WTC11 (cell line): Measurements from ENCODE around the gene ZNF521. TPM values are rescaled to one million over a fixed set of nuclear protein-coding genes. Genes with fewer than 3 reads are reported as not detected.

Source experiments
- ATAC-seq: fragments of 200-7000 bp; cut with Tn5 transposase; 2 replicates; pipeline ENCODE4 v1.10.0; 2021; ENCODE audit warnings: mild to moderate bottlenecking, moderate library complexity
- CTCF ChIA-PET: fragments of 300-600 bp; sonication (Branson Sonifier 250); formaldehyde crosslinking; loops from one replicate; lab custom pipeline; 2021; ENCODE audit warnings: antibody characterized with exemption; lab: Charles Lee
- POLR2A ChIA-PET: fragments of 350-600 bp; sonication (Branson Sonifier 250); formaldehyde crosslinking; loops from one replicate; lab custom pipeline; 2021; ENCODE audit warnings: antibody characterized with exemption; lab: Charles Lee
- DNase-seq: peaks from one replicate; pipeline ENCODE4 v3.0.0; 2021; ENCODE audit warnings: low spot score
- H3K27ac Mint-ChIP-seq: 2 replicates; pipeline ENCODE4 v1.8.0; 2021; ENCODE audit warnings: mixed read lengths
- H3K27me3 Mint-ChIP-seq: 2 replicates; pipeline ENCODE4 v1.8.0; 2021; ENCODE audit warnings: low read depth, mild to moderate bottlenecking, moderate library complexity, mixed read lengths
- H3K36me3 Mint-ChIP-seq: 2 replicates; pipeline ENCODE4 v1.8.0; 2021; ENCODE audit warnings: mixed read lengths
- H3K4me1 Mint-ChIP-seq: 2 replicates; pipeline ENCODE4 v1.8.0; 2022; ENCODE audit warnings: mixed read lengths
- H3K4me3 Mint-ChIP-seq: 2 replicates; pipeline ENCODE4 v1.8.0; 2021; ENCODE audit warnings: mild to moderate bottlenecking, moderate library complexity, mixed read lengths
- H3K9me3 Mint-ChIP-seq: 2 replicates; pipeline ENCODE4 v1.8.0; 2021; ENCODE audit warnings: mixed read lengths
- CREM ChIP-seq: sonication (generic); formaldehyde crosslinking; IDR thresholded peaks from 2 replicates; pipeline ENCODE4 v1.8.1; 2022; ENCODE audit warnings: mild to moderate bottlenecking, missing genetic modification reagents, moderate library complexity
- ETV6 ChIP-seq: sonication (generic); formaldehyde crosslinking; IDR thresholded peaks from 2 replicates; pipeline ENCODE4 v1.8.1; 2022; ENCODE audit warnings: mild to moderate bottlenecking, missing genetic modification reagents
- FOXJ3 ChIP-seq: sonication (generic); formaldehyde crosslinking; IDR thresholded peaks from 2 replicates; pipeline ENCODE4 v1.9.0; 2021; ENCODE audit warnings: missing genetic modification reagents, mild to moderate bottlenecking, borderline replicate concordance
- FOXP1 ChIP-seq: sonication (generic); formaldehyde crosslinking; IDR thresholded peaks from 2 replicates; pipeline ENCODE4 v1.8.0; 2022; ENCODE audit warnings: missing genetic modification reagents, mild to moderate bottlenecking, moderate library complexity, borderline replicate concordance
- GTF2I ChIP-seq: fragments of 250-450 bp; sonication (Bioruptor Pico); conservative IDR thresholded peaks from 2 replicates; pipeline ENCODE4 v1.4.0; 2021; ENCODE audit warnings: mild to moderate bottlenecking
- IRF2 ChIP-seq: sonication (generic); formaldehyde crosslinking; IDR thresholded peaks from 2 replicates; pipeline ENCODE4 v1.8.0; 2022; ENCODE audit warnings: low read depth, missing genetic modification reagents, borderline replicate concordance
- JUN ChIP-seq: sonication (generic); formaldehyde crosslinking; IDR thresholded peaks from 2 replicates; pipeline ENCODE4 v1.8.0; 2023; ENCODE audit warnings: mild to moderate bottlenecking, missing genetic modification reagents
- NFATC4 ChIP-seq: fragments of 250-450 bp; sonication (Bioruptor Pico); IDR thresholded peaks from 2 replicates; pipeline ENCODE4 v1.9.0; 2021; ENCODE audit warnings: mild to moderate bottlenecking
- NFYB ChIP-seq: sonication (generic); formaldehyde crosslinking; conservative IDR thresholded peaks from 2 replicates; pipeline ENCODE4 v1.8.0; 2022; ENCODE audit warnings: low read depth, missing genetic modification reagents
- RELA ChIP-seq: sonication (generic); formaldehyde crosslinking; IDR thresholded peaks from 2 replicates; pipeline ENCODE4 v1.8.1; 2022; ENCODE audit warnings: missing genetic modification reagents, mild to moderate bottlenecking, borderline replicate concordance
- RORB ChIP-seq: fragments of 250-450 bp; sonication (Bioruptor Pico); IDR thresholded peaks from 2 replicates; pipeline ENCODE4 v1.9.0; 2021; ENCODE audit warnings: mild to moderate bottlenecking
- SP1 ChIP-seq: sonication (generic); formaldehyde crosslinking; conservative IDR thresholded peaks from 2 replicates; pipeline ENCODE4 v1.8.1; 2022; ENCODE audit warnings: missing genetic modification reagents
- TCF7 ChIP-seq: sonication (generic); formaldehyde crosslinking; IDR thresholded peaks from 2 replicates; pipeline ENCODE4 v1.8.0; 2022; ENCODE audit warnings: mild to moderate bottlenecking, low read depth, missing genetic modification reagents, moderate library complexity
- ZNF121 ChIP-seq: sonication (generic); formaldehyde crosslinking; IDR thresholded peaks from 2 replicates; pipeline ENCODE4 v1.8.0; 2023; ENCODE audit warnings: missing genetic modification reagents
- ZNF232 ChIP-seq: sonication (generic); formaldehyde crosslinking; IDR thresholded peaks from 2 replicates; pipeline ENCODE4 v1.8.0; 2022; ENCODE audit warnings: mild to moderate bottlenecking, missing genetic modification reagents
- ZNF317 ChIP-seq: sonication (generic); formaldehyde crosslinking; IDR thresholded peaks from 2 replicates; pipeline ENCODE4 v1.8.1; 2023; ENCODE audit warnings: low read depth, mild to moderate bottlenecking, moderate library complexity, missing genetic modification reagents, borderline replicate concordance
- ZNF416 ChIP-seq: fragments of 250-450 bp; sonication (Bioruptor Pico); IDR thresholded peaks from 2 replicates; pipeline ENCODE4 v1.9.0; 2021; ENCODE audit warnings: mild to moderate bottlenecking, inconsistent platforms
- total RNA-seq: library from RNA; stranded (reverse); gene quantifications from 3 replicates; pipeline ENCODE4 v1.2.3, GENCODE V29; 2021
- TF ChIP-seq, protein P1 (sequence below): sonication (generic); formaldehyde crosslinking; IDR thresholded peaks from 2 replicates; pipeline ENCODE4 v1.8.0; 2022; ENCODE audit warnings: mild to moderate bottlenecking, missing genetic modification reagents
- TF ChIP-seq, protein P2 (sequence below): sonication (generic); formaldehyde crosslinking; IDR thresholded peaks from 2 replicates; pipeline ENCODE4 v1.8.0; 2022; ENCODE audit warnings: missing genetic modification reagents
- TF ChIP-seq, protein P3 (sequence below): sonication (generic); formaldehyde crosslinking; IDR thresholded peaks from 2 replicates; pipeline ENCODE4 v1.8.1; 2023; ENCODE audit warnings: mild to moderate bottlenecking, missing genetic modification reagents, moderate library complexity
- TF ChIP-seq, protein P4 (sequence below): sonication (generic); formaldehyde crosslinking; IDR thresholded peaks from 2 replicates; pipeline ENCODE4 v1.8.1; 2023; ENCODE audit warnings: mild to moderate bottlenecking, moderate library complexity, missing genetic modification reagents
- TF ChIP-seq, protein P5 (sequence below): sonication (generic); formaldehyde crosslinking; IDR thresholded peaks from 2 replicates; pipeline ENCODE4 v1.8.0; 2022; ENCODE audit warnings: mild to moderate bottlenecking, missing genetic modification reagents
- TF ChIP-seq, protein P6 (sequence below): sonication (generic); formaldehyde crosslinking; IDR thresholded peaks from 2 replicates; pipeline ENCODE4 v1.8.0; 2023; ENCODE audit warnings: mild to moderate bottlenecking, missing genetic modification reagents

Gene ZNF521
- total RNA-seq, 1 experiment from 2014 or later, result 15.3 TPM

DNA sequence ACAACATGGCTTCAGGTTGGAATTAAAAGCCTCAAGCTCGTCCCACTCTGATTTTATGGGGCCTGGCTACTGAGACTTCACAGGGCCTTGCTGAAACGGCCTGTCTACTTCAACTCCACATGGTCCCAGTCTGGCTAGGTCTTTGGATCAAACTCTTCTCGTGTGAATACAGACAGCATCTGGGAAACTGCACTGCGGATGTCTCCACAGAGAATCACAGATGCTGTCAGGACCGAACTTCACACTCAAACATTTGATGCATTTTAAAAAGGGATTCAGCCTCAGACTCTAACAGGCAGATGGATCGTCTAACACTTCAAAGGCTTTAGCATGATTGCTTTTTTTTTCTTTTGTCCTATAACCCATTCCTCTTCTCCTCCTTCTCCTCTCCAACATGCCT, 198.5 kb downstream of the ZNF521 start:
- DNase-seq (no peak), ATAC-seq (no peak)
- Mint-ChIP-seq H3K27me3 (no peaks in the 10 kb centered on the region), H3K9me3 (peaks cover 22% of the 10 kb centered on the region), H3K27ac (no peak overlapping the region), H3K4me1 (no peaks in the 10 kb centered on the region), H3K4me3 (no peak overlapping the region), H3K36me3 (peaks cover 17% of the 10 kb centered on the region)
- CTCF ChIA-PET, result no interaction called here
- TF ChIP-seq, protein P1, sequence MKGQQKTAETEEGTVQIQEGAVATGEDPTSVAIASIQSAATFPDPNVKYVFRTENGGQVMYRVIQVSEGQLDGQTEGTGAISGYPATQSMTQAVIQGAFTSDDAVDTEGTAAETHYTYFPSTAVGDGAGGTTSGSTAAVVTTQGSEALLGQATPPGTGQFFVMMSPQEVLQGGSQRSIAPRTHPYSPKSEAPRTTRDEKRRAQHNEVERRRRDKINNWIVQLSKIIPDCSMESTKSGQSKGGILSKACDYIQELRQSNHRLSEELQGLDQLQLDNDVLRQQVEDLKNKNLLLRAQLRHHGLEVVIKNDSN (CRISPR knock-in tag), result no peak
- no peak for TF ChIP-seq IRF2 (CRISPR knock-in tag)
- TF ChIP-seq NFATC4 (CRISPR knock-in tag), result no peak
- TF ChIP-seq, protein P2, sequence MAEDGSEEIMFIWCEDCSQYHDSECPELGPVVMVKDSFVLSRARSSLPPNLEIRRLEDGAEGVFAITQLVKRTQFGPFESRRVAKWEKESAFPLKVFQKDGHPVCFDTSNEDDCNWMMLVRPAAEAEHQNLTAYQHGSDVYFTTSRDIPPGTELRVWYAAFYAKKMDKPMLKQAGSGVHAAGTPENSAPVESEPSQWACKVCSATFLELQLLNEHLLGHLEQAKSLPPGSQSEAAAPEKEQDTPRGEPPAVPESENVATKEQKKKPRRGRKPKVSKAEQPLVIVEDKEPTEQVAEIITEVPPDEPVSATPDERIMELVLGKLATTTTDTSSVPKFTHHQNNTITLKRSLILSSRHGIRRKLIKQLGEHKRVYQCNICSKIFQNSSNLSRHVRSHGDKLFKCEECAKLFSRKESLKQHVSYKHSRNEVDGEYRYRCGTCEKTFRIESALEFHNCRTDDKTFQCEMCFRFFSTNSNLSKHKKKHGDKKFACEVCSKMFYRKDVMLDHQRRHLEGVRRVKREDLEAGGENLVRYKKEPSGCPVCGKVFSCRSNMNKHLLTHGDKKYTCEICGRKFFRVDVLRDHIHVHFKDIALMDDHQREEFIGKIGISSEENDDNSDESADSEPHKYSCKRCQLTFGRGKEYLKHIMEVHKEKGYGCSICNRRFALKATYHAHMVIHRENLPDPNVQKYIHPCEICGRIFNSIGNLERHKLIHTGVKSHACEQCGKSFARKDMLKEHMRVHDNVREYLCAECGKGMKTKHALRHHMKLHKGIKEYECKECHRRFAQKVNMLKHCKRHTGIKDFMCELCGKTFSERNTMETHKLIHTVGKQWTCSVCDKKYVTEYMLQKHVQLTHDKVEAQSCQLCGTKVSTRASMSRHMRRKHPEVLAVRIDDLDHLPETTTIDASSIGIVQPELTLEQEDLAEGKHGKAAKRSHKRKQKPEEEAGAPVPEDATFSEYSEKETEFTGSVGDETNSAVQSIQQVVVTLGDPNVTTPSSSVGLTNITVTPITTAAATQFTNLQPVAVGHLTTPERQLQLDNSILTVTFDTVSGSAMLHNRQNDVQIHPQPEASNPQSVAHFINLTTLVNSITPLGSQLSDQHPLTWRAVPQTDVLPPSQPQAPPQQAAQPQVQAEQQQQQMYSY (CRISPR knock-in tag), result no peak
- no peak for TF ChIP-seq FOXP1 (CRISPR knock-in tag)
- TF ChIP-seq NFYB (CRISPR knock-in tag), result no peak
- TF ChIP-seq ETV6 (CRISPR knock-in tag), result no peak
- TF ChIP-seq, protein P3, sequence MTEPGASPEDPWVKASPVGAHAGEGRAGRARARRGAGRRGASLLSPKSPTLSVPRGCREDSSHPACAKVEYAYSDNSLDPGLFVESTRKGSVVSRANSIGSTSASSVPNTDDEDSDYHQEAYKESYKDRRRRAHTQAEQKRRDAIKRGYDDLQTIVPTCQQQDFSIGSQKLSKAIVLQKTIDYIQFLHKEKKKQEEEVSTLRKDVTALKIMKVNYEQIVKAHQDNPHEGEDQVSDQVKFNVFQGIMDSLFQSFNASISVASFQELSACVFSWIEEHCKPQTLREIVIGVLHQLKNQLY (CRISPR knock-in tag), result no peak
- no peak for TF ChIP-seq RELA (CRISPR knock-in tag)
- no peak for TF ChIP-seq ZNF232
- TF ChIP-seq ZNF416, result no peak
- no peak for TF ChIP-seq GTF2I (CRISPR knock-in tag)
- no peak for TF ChIP-seq JUN
- TF ChIP-seq, protein P4, sequence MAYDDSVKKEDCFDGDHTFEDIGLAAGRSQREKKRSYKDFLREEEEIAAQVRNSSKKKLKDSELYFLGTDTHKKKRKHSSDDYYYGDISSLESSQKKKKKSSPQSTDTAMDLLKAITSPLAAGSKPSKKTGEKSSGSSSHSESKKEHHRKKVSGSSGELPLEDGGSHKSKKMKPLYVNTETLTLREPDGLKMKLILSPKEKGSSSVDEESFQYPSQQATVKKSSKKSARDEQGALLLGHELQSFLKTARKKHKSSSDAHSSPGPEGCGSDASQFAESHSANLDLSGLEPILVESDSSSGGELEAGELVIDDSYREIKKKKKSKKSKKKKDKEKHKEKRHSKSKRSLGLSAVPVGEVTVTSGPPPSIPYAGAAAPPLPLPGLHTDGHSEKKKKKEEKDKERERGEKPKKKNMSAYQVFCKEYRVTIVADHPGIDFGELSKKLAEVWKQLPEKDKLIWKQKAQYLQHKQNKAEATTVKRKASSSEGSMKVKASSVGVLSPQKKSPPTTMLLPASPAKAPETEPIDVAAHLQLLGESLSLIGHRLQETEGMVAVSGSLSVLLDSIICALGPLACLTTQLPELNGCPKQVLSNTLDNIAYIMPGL, result no peak
- no peak for TF ChIP-seq ZNF317
- no peak for TF ChIP-seq SP1
- no peak for TF ChIP-seq RORB (CRISPR knock-in tag)
- TF ChIP-seq, protein P5, sequence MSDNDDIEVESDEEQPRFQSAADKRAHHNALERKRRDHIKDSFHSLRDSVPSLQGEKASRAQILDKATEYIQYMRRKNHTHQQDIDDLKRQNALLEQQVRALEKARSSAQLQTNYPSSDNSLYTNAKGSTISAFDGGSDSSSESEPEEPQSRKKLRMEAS (CRISPR knock-in tag), result no peak
- TF ChIP-seq TCF7 (CRISPR knock-in tag), result no peak
- POLR2A ChIA-PET, result no interaction called here

DNA sequence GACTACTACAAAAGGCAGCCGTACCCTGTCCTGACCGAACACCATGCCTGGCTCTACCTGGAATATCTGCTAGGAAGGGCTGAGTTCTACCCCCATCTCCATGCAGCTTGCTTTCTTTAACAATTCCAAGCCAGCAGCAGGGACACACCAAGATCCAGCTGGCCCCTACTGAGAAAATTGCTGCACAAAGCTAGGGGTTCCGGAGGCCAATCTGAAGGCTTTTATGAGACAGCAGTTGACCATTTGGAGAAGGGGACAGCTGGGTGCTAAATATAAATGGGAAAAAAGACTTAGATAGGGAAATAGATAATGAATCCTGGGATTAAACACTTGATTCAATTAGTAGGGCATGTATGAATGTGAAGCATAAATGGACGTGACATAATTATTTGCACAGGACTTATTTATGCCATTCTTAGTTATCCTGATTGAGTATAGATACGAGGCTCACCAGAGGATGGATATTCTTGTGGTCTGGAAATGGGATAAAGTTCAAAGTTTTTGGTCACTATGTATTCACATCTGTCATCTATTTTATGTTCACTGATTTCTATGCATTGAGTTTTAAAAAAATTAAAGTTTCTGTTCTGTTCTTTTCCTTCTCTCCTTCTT, 204.0 kb downstream of the ZNF521 start:
- Mint-ChIP-seq H3K27ac (no peak overlapping the region), H3K4me1 (0 out of 2 replicates have a peak, but pooled peaks cover 3% of the 10 kb centered on the region)
- TF ChIP-seq CREM (no peak), FOXJ3 (CRISPR knock-in tag) (no peak), RORB (CRISPR knock-in tag) (no peak), ZNF121 (CRISPR knock-in tag) (no peak), ZNF317 (no peak)
- TF ChIP-seq, protein P6, sequence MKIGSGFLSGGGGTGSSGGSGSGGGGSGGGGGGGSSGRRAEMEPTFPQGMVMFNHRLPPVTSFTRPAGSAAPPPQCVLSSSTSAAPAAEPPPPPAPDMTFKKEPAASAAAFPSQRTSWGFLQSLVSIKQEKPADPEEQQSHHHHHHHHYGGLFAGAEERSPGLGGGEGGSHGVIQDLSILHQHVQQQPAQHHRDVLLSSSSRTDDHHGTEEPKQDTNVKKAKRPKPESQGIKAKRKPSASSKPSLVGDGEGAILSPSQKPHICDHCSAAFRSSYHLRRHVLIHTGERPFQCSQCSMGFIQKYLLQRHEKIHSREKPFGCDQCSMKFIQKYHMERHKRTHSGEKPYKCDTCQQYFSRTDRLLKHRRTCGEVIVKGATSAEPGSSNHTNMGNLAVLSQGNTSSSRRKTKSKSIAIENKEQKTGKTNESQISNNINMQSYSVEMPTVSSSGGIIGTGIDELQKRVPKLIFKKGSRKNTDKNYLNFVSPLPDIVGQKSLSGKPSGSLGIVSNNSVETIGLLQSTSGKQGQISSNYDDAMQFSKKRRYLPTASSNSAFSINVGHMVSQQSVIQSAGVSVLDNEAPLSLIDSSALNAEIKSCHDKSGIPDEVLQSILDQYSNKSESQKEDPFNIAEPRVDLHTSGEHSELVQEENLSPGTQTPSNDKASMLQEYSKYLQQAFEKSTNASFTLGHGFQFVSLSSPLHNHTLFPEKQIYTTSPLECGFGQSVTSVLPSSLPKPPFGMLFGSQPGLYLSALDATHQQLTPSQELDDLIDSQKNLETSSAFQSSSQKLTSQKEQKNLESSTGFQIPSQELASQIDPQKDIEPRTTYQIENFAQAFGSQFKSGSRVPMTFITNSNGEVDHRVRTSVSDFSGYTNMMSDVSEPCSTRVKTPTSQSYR (CRISPR knock-in tag), result no peak
- TF ChIP-seq, all 79 proteins: peak for 0
- CTCF ChIA-PET, result interaction anchor here (0.6 kb wide), 1 partner anchor 100 kb away, joined by 3 read pairs; no protein-coding TSS in a partner anchor
- no peak for ATAC-seq
- Mint-ChIP-seq H3K27me3 (no peaks in the 10 kb centered on the region), H3K36me3 (0 out of 2 replicates have a peak, but pooled peaks cover 8% of the 10 kb centered on the region), H3K4me3 (no peak overlapping the region), H3K9me3 (peaks cover 4% of the 10 kb centered on the region; the same call in 1 of the 2 replicates)
- DNase-seq, result no peak
- POLR2A ChIA-PET, result no interaction called here
